Measurements from ENCODE around the gene RAP1GAP2. TPM values are rescaled to one million over a fixed set of nuclear protein-coding genes. Genes with fewer than 3 reads are reported as not detected.

Gene RAP1GAP2
- total RNA-seq, 1 experiment from 2014 or later: 72.8 TPM

- TF ChIP-seq ZNF532 (CRISPR knock-in tag; IDR thresholded peaks at IDR 0.05; ENCODE audit: borderline replicate concordance): no peak
- TF ChIP-seq ZNF232 (CRISPR knock-in tag; IDR thresholded peaks at IDR 0.05): no peak
- no peak for TF ChIP-seq HMGA2 (CRISPR knock-in tag; IDR thresholded peaks at IDR 0.05)
- TF ChIP-seq NR1H2 (CRISPR knock-in tag; IDR thresholded peaks at IDR 0.05): no peak
- no peak for TF ChIP-seq TCF7 (CRISPR knock-in tag; IDR thresholded peaks at IDR 0.05; ENCODE audit: low read depth)
- TF ChIP-seq, protein P1, sequence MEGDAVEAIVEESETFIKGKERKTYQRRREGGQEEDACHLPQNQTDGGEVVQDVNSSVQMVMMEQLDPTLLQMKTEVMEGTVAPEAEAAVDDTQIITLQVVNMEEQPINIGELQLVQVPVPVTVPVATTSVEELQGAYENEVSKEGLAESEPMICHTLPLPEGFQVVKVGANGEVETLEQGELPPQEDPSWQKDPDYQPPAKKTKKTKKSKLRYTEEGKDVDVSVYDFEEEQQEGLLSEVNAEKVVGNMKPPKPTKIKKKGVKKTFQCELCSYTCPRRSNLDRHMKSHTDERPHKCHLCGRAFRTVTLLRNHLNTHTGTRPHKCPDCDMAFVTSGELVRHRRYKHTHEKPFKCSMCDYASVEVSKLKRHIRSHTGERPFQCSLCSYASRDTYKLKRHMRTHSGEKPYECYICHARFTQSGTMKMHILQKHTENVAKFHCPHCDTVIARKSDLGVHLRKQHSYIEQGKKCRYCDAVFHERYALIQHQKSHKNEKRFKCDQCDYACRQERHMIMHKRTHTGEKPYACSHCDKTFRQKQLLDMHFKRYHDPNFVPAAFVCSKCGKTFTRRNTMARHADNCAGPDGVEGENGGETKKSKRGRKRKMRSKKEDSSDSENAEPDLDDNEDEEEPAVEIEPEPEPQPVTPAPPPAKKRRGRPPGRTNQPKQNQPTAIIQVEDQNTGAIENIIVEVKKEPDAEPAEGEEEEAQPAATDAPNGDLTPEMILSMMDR (IDR thresholded peaks at IDR 0.05): no peak
- TF ChIP-seq MLX (CRISPR knock-in tag; IDR thresholded peaks at IDR 0.05): no peak
- no peak for TF ChIP-seq NR3C1 (CRISPR knock-in tag; conservative IDR thresholded peaks at IDR 0.05; ENCODE audit: low read depth)
Observed at GRCh38 chr17:2801841-2802240, 5.6 kb downstream of the RAP1GAP2 start (continued).

DNA sequence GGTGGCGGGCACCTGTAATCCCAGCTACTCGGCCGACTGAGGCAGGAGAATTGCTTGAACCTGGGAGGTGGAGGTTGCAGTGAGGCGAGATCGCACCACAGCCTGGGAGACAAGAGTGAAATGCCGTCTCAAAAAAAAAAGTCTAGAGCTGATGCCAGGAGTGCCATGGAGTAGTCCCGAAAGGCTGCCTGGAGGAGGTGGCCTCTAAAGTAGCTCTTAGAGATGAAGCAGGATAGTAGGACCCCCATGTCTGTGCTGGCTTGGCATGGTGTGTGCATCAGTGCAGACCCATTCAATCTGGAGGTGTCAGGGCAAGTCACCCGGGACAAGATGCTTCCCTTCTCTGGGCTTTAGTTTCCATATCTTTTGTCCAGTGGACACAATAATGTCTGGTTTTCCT is 6.3 kb downstream of the RAP1GAP2 start:
- no peak for DNase-seq (ENCODE audit: low spot score)
- Mint-ChIP-seq H3K36me3 (no peaks in the 10 kb centered on the region), H3K4me1 (peaks cover 22% of the 10 kb centered on the region), H3K27me3 (ENCODE audit: low read depth) (no peaks in the 10 kb centered on the region), H3K4me3 (no peak overlapping the region), H3K27ac (no peak overlapping the region), H3K9me3 (no peaks in the 10 kb centered on the region)
- ChIA-PET POLR2A (interaction anchor here (0.6 kb wide), 1 partner anchor 21 kb away, joined by 4 read pairs; no protein-coding TSS in a partner anchor), CTCF (interaction anchor here (0.5 to 1.3 kb wide), 2 partner anchors 21 to 46 kb away, joined by 3 to 5 read pairs; no protein-coding TSS in a partner anchor)
- TF ChIP-seq ZNF396 (CRISPR knock-in tag; IDR thresholded peaks at IDR 0.05; ENCODE audit: borderline replicate concordance) (no peak), GRHL2 (CRISPR knock-in tag; IDR thresholded peaks at IDR 0.05; ENCODE audit: insufficient replicate concordance, severe bottlenecking) (no peak), JAZF1 (CRISPR knock-in tag; IDR thresholded peaks at IDR 0.05) (no peak), OVOL2 (CRISPR knock-in tag; IDR thresholded peaks at IDR 0.05; ENCODE audit: borderline replicate concordance) (no peak), ATF3 (CRISPR knock-in tag; conservative IDR thresholded peaks at IDR 0.05) (no peak), HMGXB4 (CRISPR knock-in tag; IDR thresholded peaks at IDR 0.05) (no peak), GABPB1 (CRISPR knock-in tag; IDR thresholded peaks at IDR 0.05) (no peak), TEAD4 (CRISPR knock-in tag; IDR thresholded peaks at IDR 0.05) (no peak), NR1H2 (CRISPR knock-in tag; IDR thresholded peaks at IDR 0.05) (no peak), FOXJ3 (CRISPR knock-in tag; IDR thresholded peaks at IDR 0.05; ENCODE audit: borderline replicate concordance) (no peak)
- ATAC-seq: no peak
